Mucosa of descending colon (tissue), 3 donors: Measurements from ENCODE around the gene ADAM22. TPM values are rescaled to one million over a fixed set of nuclear protein-coding genes. Genes with fewer than 3 reads are reported as not detected.

Source experiments
- ATAC-seq: fragments of 200-7000 bp; cut with Tn5 transposase; one replicate; pipeline ENCODE4 v1.9.1; 2020; ENCODE audit warnings: mild to moderate bottlenecking, moderate library complexity
- DNase-seq, 3 donors: peaks; one replicate each; pipeline ENCODE4 v3.0.0-alpha.2; 2020
- H3K36me3 ChIP-seq: fragments of 200-600 bp; one replicate; pipeline ENCODE4 v1.8.0; 2021; ENCODE audit warnings: low read depth, mild to moderate bottlenecking
- H3K4me1 ChIP-seq: fragments of 200-600 bp; one replicate; pipeline ENCODE4 v1.8.0; 2021; ENCODE audit warnings: low read depth, mild to moderate bottlenecking
- H3K4me3 ChIP-seq: fragments of 200-600 bp; one replicate; pipeline ENCODE4 v1.8.0; 2021; ENCODE audit warnings: mild to moderate bottlenecking
- H3K9me3 ChIP-seq: fragments of 200-600 bp; one replicate; pipeline ENCODE4 v1.8.0; 2021; ENCODE audit warnings: mild to moderate bottlenecking
- intact Hi-C, 2 donors: fragments of 100-400 bp; cut with DNase I in 1 of 2; cut with micrococcal nuclease in 1 of 2; formaldehyde crosslinking; loops; one replicate each; pipeline versions ENCODE4 v1.11.0 to v1.11.1; 2022; cut with DNase I, micrococcal nuclease
- total RNA-seq, 3 donors: library from RNA; stranded (reverse); fragmentation: NEBNext Ultra II Directional in 2 of 3; extraction: Animal tissue kit (Norgen Biotek cat#: 25700) in 2 of 3; gene quantifications; one replicate each; pipeline versions ENCODE4 v1.2.1 to v1.2.4, GENCODE V29; 2021 to 2023
- TF ChIP-seq, protein P1 (sequence below): fragments of 200-600 bp; IDR thresholded peaks from one replicate; pipeline ENCODE4 v1.8.0; 2022; ENCODE audit warnings: antibody characterized with exemption, mild to moderate bottlenecking
- donor health status: DM: no; HTN: no; CAD: no; lungs with moderate emphysema.
- donor health status: DM: no; HTN: no; CAD: no.
- donor health status: DM: no; HTN: yes; CAD: no.

ADAM22 gene
- total RNA-seq, 3 donors from 2014 or later: 1.8 to 4.6 (median 3.7) TPM

DNA sequence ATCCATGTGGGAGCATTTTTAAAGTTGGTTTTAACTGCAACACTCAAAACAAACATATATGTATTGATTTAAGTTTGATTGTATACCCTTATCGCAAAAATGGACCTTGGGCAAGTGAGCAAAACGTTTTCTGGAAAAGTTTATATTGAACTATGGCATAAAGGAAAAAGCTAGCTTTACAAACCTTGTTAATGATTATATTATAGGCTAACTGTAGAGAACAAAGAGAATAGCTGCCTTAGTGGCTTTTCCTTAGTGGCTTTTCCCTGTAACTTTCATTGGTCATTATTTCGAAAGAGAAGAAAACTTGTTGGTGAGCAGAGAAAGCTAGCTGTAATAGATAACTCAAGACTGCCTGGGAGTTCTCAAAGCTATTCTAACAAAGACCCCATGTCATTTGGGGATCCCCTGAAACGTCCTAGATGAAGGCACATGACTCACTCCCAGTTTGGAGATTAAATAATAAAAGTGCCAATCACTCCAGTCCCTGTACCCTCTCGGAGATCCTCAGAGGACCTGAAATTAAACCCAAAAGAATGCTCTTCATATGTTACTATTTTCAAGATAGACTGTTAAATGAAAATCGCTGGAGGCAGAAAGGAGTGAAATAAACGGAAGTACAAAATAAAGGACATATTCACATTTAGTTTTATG, 193.7 kb downstream of the ADAM22 start:
- DNase-seq (peak in 1 of 3 donors; percentile 23), ATAC-seq (peak; percentile 94)

DNA sequence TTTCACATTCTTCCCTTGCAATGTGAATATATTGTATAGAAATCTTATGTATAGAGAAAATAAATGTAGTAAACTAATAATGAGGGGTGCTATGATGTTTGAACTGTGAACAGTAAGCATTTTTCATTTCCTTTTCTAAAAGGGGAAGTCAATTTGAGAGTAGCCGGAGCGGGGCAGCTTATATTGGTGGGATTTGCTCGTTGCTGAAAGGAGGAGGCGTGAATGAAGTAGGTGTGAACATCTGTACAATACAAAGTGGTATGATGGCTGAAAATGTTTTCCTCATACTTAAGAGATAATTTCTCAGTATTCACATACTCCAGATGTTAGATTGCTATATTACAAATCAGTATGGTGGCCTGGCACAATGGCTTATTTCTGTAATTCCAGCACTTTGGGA, 198.7 kb downstream of the ADAM22 start:
- intact Hi-C loops: no loop called here
- TF ChIP-seq, protein P1, sequence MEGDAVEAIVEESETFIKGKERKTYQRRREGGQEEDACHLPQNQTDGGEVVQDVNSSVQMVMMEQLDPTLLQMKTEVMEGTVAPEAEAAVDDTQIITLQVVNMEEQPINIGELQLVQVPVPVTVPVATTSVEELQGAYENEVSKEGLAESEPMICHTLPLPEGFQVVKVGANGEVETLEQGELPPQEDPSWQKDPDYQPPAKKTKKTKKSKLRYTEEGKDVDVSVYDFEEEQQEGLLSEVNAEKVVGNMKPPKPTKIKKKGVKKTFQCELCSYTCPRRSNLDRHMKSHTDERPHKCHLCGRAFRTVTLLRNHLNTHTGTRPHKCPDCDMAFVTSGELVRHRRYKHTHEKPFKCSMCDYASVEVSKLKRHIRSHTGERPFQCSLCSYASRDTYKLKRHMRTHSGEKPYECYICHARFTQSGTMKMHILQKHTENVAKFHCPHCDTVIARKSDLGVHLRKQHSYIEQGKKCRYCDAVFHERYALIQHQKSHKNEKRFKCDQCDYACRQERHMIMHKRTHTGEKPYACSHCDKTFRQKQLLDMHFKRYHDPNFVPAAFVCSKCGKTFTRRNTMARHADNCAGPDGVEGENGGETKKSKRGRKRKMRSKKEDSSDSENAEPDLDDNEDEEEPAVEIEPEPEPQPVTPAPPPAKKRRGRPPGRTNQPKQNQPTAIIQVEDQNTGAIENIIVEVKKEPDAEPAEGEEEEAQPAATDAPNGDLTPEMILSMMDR: no peak
- no peak overlapping the region for H3K4me3 ChIP-seq
- no peaks in the 10 kb centered on the region for H3K4me1 ChIP-seq
- no peak for DNase-seq
- no peaks in the 10 kb centered on the region for H3K36me3 ChIP-seq
- ATAC-seq: no peak
- no peaks in the 10 kb centered on the region for H3K9me3 ChIP-seq

More for the DNA sequence above, 193.7 kb downstream of the ADAM22 start:
- H3K9me3 ChIP-seq: no peaks in the 10 kb centered on the region
- H3K4me3 ChIP-seq: no peak overlapping the region
- H3K4me1 ChIP-seq: peaks cover 4% of the 10 kb centered on the region
- intact Hi-C loops: no loop called here
- TF ChIP-seq, protein P1: no peak
- H3K36me3 ChIP-seq: no peaks in the 10 kb centered on the region

DNA sequence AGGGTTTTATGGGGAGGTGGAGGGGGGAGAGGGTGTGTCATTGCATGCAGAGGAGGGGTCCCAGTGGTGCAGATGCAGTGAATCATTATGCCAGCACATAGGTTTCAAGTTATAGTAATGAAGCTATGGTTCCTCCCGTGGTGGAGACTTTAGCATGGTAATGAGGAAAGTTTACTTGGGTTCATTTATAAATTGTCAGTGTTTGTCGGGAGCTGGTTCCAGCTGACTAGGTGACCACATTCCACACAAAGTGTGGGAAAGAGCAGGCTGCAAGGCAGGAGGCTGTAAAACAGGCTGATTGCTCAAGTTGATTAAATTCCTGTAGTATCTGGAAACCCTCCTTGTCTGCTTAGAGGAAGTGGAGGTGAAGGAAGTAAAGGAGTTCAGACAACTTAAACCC, 206.9 kb downstream of the ADAM22 start:
- DNase-seq: peak in 1 of 3 donors; percentile 10
- no peaks in the 10 kb centered on the region for H3K9me3 ChIP-seq
- peak; percentile 91 for ATAC-seq
- no peak overlapping the region for H3K4me3 ChIP-seq
- no peaks in the 10 kb centered on the region for H3K36me3 ChIP-seq
- H3K4me1 ChIP-seq: no peaks in the 10 kb centered on the region
- TF ChIP-seq, protein P1: no peak
- intact Hi-C loops: no loop called here

DNA sequence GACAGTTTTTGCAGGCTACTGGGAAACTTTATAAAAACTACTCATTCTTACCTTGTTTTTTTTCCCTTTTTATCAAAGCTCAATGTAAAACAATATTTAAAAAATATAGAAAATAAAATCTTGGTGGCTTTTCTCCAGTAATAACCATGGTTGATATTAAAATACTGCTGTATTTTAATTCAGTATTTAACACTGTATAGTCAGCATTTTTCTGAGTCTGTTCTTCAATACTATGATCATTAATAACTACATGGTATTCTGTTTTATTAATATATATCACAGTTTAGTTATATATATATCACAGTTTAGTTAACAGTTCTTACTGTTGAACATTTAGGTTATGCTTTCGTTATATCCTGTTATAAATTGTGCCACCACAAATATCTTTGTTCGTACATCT, 207.4 kb downstream of the ADAM22 start:
- no peak for DNase-seq
- intact Hi-C loops: no loop called here
- ATAC-seq: no peak
- no peaks in the 10 kb centered on the region for H3K9me3 ChIP-seq
- no peaks in the 10 kb centered on the region for H3K4me1 ChIP-seq
- TF ChIP-seq, protein P1: no peak
- no peak overlapping the region for H3K4me3 ChIP-seq
- no peaks in the 10 kb centered on the region for H3K36me3 ChIP-seq

DNA sequence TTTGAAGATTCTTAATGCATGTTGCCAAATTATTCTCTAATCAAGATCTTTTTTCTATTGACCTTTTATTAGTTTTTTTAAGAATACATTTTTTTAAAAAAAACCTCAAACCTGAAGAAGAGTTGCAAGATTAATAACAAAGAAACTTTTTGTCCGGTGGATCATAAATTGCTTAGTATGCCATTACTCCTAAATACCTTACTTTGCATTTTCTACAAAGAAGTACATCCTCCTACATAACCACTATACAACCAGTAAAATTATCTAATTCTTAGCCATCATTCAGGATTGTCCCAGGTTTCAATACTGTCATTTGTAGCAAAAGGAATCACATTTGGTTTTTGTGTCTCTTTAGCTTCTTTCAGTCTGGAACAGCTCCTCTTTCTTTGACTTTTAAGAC, 207.9 kb downstream of the ADAM22 start:
- H3K4me1 ChIP-seq: no peaks in the 10 kb centered on the region
- no peaks in the 10 kb centered on the region for H3K36me3 ChIP-seq
- intact Hi-C loops: no loop called here
- DNase-seq: no peak
- TF ChIP-seq, protein P1: no peak
- no peak for ATAC-seq
- no peak overlapping the region for H3K4me3 ChIP-seq
- no peaks in the 10 kb centered on the region for H3K9me3 ChIP-seq

DNA sequence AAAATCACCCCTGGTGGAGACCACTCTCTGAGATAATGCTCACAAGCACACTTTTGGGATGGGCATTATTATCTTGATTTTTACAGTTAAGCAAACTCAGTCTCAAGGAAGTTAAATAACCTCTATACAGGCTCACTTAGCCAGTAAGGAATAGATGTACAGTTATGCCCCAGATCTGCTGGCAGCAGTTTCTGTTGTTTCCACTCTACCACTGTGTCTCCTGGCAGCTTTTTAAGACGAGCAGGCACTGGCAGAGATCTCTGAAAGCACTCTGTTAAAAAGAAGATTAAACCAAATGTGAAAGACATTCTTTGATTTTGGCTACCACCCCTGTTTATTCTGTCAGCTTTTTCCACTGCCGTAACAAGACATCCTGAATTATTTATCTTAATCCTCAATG, 212.6 kb downstream of the ADAM22 start:
- TF ChIP-seq, protein P1: no peak
- intact Hi-C loops: no loop called here
- peak; percentile 52 for ATAC-seq

More for the DNA sequence above, 212.6 kb downstream of the ADAM22 start:
- DNase-seq: peak in 1 of 3 donors; percentile 8
- no peaks in the 10 kb centered on the region for H3K4me1 ChIP-seq
- H3K4me3 ChIP-seq: no peak overlapping the region
- H3K36me3 ChIP-seq: no peaks in the 10 kb centered on the region
- no peaks in the 10 kb centered on the region for H3K9me3 ChIP-seq
